ENCODE results near the gene KLHL7. TPM values are rescaled to one million over a fixed set of nuclear protein-coding genes. Genes with fewer than 3 reads are reported as not detected.
"Not testable (repeated sequence)": the region's sequence is repeated elsewhere in the genome, so short reads cannot be mapped to it uniquely, and the experiment has no call there.

The KLHL7 gene
- total RNA-seq, 4 donors from 2014 or later = 9.2 to 27.4 (median 25.3) TPM

GRCh38 chr7:23185980-23186379 lies 80.4 kb downstream of the KLHL7 start:
- Histone ChIP-seq H3K4me1 (peaks cover 8 to 26% (median 16%) of the 10 kb centered on the region in 4 donors), H3K4me3 (no peak overlapping the region), H3K27ac (no peak overlapping the region), H3K36me3 (peaks cover 0 to 48% (median 18%) of the 10 kb centered on the region in 4 donors), H3K27me3 (no peaks in the 10 kb centered on the region), H3K9me3 (no peaks in the 10 kb centered on the region)
- no peak for DNase-seq
- intact Hi-C loops (cut with DNase I; ENCODE audit: low total_unique reads) = loop anchor here (10.0 kb wide), 1 partner anchor 59 kb away; the partner anchor contains the start of gene GPNMB
- in situ Hi-C loops (cut with MboI; ENCODE audit: low pct_ligation_motif_present in 1 of 4, low pct_unique_long_range_greater_than_20kb in 1 of 4, low sequenced_read_pairs in 3 of 4) = loop anchor here in 2 of 4 donors (10.0 kb wide), 2 partner anchors 81 to 109 kb away; partner anchors contain the start of genes KLHL7 (in 2 of the 2) and MALSU1 (in 1 of the 2)
- TF ChIP-seq POLR2A (IDR thresholded peaks at IDR 0.05) (no peak), CTCF (IDR thresholded peaks at IDR 0.05) (no peak), POLR2AphosphoS5 (IDR thresholded peaks at IDR 0.05) (no peak), EP300 (IDR thresholded peaks at IDR 0.05; ENCODE audit: low read depth) (no peak)
- 45 to 46% methylated on average over 1 of the region's 1 CpG for WGBS, 2 donors (ENCODE audit: low coverage in 1 of 2)

GRCh38 chr7:23191022-23191421 lies 85.4 kb downstream of the KLHL7 start:
- Histone ChIP-seq H3K27me3 (no peaks in the 10 kb centered on the region), H3K4me1 (no peaks in the 10 kb centered on the region), H3K9me3 (no peaks in the 10 kb centered on the region), H3K36me3 (peaks cover 0 to 57% (median 14%) of the 10 kb centered on the region in 4 donors), H3K27ac (no peak overlapping the region), H3K4me3 (no peak overlapping the region)
- in situ Hi-C loops (cut with MboI; ENCODE audit: low pct_ligation_motif_present in 1 of 4, low pct_unique_long_range_greater_than_20kb in 1 of 4, low sequenced_read_pairs in 3 of 4) (no loop called here), intact Hi-C loops (cut with DNase I; ENCODE audit: low total_unique reads) (no loop called here)
- 66% methylated on average over 2 of the region's 2 CpGs for WGBS, 2 donors (ENCODE audit: low coverage in 1 of 2)
- no peak for DNase-seq
- no peak for TF ChIP-seq POLR2A (IDR thresholded peaks at IDR 0.05)
- no peak for TF ChIP-seq EP300 (IDR thresholded peaks at IDR 0.05; ENCODE audit: low read depth)
- no peak for TF ChIP-seq POLR2AphosphoS5 (IDR thresholded peaks at IDR 0.05)
- TF ChIP-seq CTCF (IDR thresholded peaks at IDR 0.05) = no peak

GRCh38 chr7:23193650-23194227 lies 88.2 kb downstream of the KLHL7 start:
- intact Hi-C loops (cut with DNase I; ENCODE audit: low total_unique reads); in situ Hi-C loops (cut with MboI; ENCODE audit: low pct_ligation_motif_present in 1 of 4, low pct_unique_long_range_greater_than_20kb in 1 of 4, low sequenced_read_pairs in 3 of 4): not testable (repeated sequence)
- 100% methylated on average over 1 to 20 of the region's 27 CpGs for WGBS, 2 donors (ENCODE audit: low coverage in 1 of 2)

DNA sequence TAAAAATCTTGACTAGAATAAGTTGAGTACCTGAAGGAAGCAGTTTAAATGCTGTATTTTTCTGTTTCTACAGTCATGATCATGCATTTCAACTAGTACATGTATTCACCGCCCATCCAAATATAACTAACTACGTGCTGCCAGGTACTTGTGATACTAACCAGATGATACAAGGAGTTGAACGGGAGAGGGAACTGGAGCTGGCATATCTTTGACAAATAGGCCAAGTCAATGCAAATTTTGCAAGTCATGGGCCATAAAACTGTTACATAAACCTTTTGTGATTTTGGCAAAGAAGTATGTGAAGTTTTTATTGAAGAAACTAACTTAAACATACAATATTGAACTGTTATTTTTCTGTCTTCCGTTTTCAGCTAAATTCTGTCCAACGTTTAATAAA lies 90.7 kb downstream of the KLHL7 start:
- H3K9me3 ChIP-seq = no peaks in the 10 kb centered on the region
- no peak for DNase-seq
- peaks cover 0 to 4% (median 0%) of the 10 kb centered on the region in 4 donors for H3K4me1 ChIP-seq
- in situ Hi-C loops (cut with MboI; ENCODE audit: low pct_ligation_motif_present in 1 of 4, low pct_unique_long_range_greater_than_20kb in 1 of 4, low sequenced_read_pairs in 3 of 4) = no loop called here
- H3K36me3 ChIP-seq = peaks cover 0 to 36% (median 10%) of the 10 kb centered on the region in 4 donors
- WGBS, 2 donors (ENCODE audit: low coverage in 1 of 2) = 50 to 51% methylated on average over 5 of the region's 5 CpGs
- no peaks in the 10 kb centered on the region for H3K27me3 ChIP-seq
- TF ChIP-seq POLR2AphosphoS5 (IDR thresholded peaks at IDR 0.05) (peak; percentile 55 to 81 (median 64)), CTCF (IDR thresholded peaks at IDR 0.05) (no peak), EP300 (IDR thresholded peaks at IDR 0.05; ENCODE audit: low read depth) (no peak), POLR2A (IDR thresholded peaks at IDR 0.05) (no peak)
- H3K4me3 ChIP-seq = no peak overlapping the region
- intact Hi-C loops (cut with DNase I; ENCODE audit: low total_unique reads) = no loop called here
- peak overlapping the region in 1 of 4 donors; percentile 24 for H3K27ac ChIP-seq

More at GRCh38 chr7:23193650-23194227, 88.2 kb downstream of the KLHL7 start:
- H3K27me3 ChIP-seq, DNase-seq, H3K4me1 ChIP-seq, H3K4me3 ChIP-seq, H3K27ac ChIP-seq, H3K9me3 ChIP-seq: not testable (repeated sequence)
- peaks cover 0 to 32% (median 3%) of the 10 kb centered on the region in 4 donors for H3K36me3 ChIP-seq

- H3K36me3 ChIP-seq = peaks cover 0 to 28% (median 12%) of the 10 kb centered on the region in 4 donors
- H3K4me1 ChIP-seq; H3K27ac ChIP-seq; intact Hi-C loops (cut with DNase I; ENCODE audit: low total_unique reads); in situ Hi-C loops (cut with MboI; ENCODE audit: low pct_ligation_motif_present in 1 of 4, low pct_unique_long_range_greater_than_20kb in 1 of 4, low sequenced_read_pairs in 3 of 4); DNase-seq; H3K4me3 ChIP-seq; H3K9me3 ChIP-seq; H3K27me3 ChIP-seq: not testable (repeated sequence)
- 85 to 89% methylated on average over 3 to 5 of the region's 5 CpGs for WGBS, 2 donors (ENCODE audit: low coverage in 1 of 2)
Observed at GRCh38 chr7:23197745-23198144, 92.2 kb downstream of the KLHL7 start.
